Activated T-helper 2 cell treated with anti-CD3 and anti-CD28 coated beads, Interferon-gamma antibody, Interleukin-2, Interleukin-4, amounts not matched to agents 10 μg/mL and 5 μg/mL and 100 μg/mL, durations not matched to agents 14 hours and 24 hours and 36 hours (primary cell): ENCODE results near the gene XBP1. TPM values are rescaled to one million over a fixed set of nuclear protein-coding genes. Genes with fewer than 3 reads are reported as not detected.

Source experiments
- DNase-seq: peaks from one replicate; pipeline ENCODE4 v3.0.0; 2021; ENCODE audit warnings: low spot score
- H3K27ac Mint-ChIP-seq: one replicate; pipeline ENCODE4 v1.8.0; 2021; ENCODE audit warnings: mixed read lengths
- H3K27me3 Mint-ChIP-seq: one replicate; pipeline ENCODE4 v1.8.0; 2021; ENCODE audit warnings: low read depth, mixed read lengths
- H3K36me3 Mint-ChIP-seq: one replicate; pipeline ENCODE4 v1.8.0; 2021; ENCODE audit warnings: low read depth, mixed read lengths
- H3K4me1 Mint-ChIP-seq: one replicate; pipeline ENCODE4 v1.8.0; 2021; ENCODE audit warnings: low read depth, mixed read lengths
- H3K4me3 Mint-ChIP-seq: one replicate; pipeline ENCODE4 v1.8.0; 2021; ENCODE audit warnings: low read depth, mild to moderate bottlenecking, moderate library complexity, mixed read lengths
- H3K9me3 Mint-ChIP-seq: one replicate; pipeline ENCODE4 v1.8.0; 2021; ENCODE audit warnings: mixed read lengths
- intact Hi-C: fragments of 100-400 bp; cut with micrococcal nuclease; formaldehyde crosslinking; loops from one replicate; pipeline ENCODE4 v1.15.1; 2023
- total RNA-seq: library from RNA; stranded (reverse); gene quantifications from 2 replicates; pipeline ENCODE4 v1.2.3, GENCODE V29; 2022

XBP1 gene
- total RNA-seq, 1 donor from 2014 or later = 152 TPM

DNA sequence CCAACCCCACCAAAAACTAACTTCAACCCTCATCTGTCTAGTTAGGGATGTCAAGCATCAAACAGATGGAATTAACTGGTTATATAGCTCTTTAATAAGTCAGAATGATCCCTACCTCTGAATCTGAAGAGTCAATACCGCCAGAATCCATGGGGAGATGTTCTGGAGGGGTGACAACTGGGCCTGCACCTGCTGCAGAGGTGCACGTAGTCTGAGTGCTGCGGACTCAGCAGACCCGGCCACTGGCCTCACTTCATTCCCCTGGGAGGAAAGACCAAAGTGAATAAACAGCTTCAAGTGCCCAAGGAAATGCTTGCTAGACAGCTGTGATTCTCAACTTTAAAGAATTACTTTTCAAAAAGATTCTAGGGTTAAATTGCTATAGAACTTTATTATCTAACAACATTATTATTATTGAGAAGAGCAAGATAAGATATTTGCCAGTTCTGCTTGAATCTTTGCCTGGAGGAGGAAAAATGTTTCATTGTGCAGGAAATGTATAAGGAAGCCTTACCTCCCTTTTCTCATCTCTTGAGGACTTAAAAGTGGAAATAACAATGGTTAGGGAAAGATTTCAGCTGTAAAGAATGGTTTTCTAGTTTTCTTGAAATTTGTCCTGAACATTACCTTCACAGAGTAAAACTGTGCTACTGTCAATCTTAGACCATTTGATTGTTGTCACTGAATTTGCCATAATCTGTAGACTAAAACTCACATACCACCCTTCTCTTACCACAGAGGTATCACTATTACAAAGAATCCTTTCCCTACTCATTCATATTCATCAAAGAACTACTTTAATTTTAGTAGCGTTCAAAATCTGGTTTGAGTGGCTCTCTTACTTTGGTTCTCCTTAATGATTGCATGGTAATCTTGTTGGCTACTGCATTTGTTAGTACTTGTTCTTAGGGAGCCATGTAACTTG, 4.2 kb downstream of the XBP1 start:
- Mint-ChIP-seq H3K27me3 (no peaks in the 10 kb centered on the region), H3K4me1 (peaks cover 52% of the 10 kb centered on the region), H3K4me3 (peak overlapping the region; percentile 67), H3K9me3 (no peaks in the 10 kb centered on the region), H3K36me3 (peaks cover 80% of the 10 kb centered on the region), H3K27ac (peak overlapping the region; percentile 65)
- intact Hi-C loops = loop anchor here (5.0 kb wide), 1 partner anchor 471 kb away; the partner anchor contains the start of genes EWSR1 and RHBDD3
- DNase-seq = no peak

DNA sequence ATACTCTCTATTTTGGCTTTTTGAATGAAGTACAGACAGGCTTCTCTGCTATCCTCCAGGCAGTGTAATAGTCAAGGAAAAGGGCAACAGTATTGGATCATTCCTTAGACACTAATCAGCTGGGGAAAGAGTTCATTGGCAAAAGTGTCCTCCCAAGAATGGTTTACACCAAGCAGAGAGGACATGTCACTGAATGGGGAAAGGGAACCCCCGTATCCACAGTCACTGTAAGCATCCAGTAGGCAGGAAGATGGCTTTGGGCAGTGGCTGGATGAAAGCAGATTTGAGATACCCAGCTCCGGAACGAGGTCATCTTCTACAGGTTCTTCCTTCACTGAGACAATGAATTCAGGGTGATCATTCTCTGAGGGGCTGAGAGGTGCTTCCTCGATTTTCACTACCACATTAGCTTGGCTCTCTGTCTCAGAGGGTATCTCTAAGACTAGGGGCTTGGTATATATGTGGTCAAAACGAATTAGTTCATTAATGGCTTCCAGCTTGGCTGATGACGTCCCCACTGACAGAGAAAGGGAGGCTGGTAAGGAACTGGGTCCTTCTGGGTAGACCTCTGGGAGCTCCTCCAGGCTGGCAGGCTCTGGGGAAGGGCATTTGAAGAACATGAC, 5.2 kb downstream of the XBP1 start:
- H3K27ac Mint-ChIP-seq = no peak overlapping the region
- H3K36me3 Mint-ChIP-seq = peaks cover 77% of the 10 kb centered on the region
- intact Hi-C loops = loop anchor here (5.0 kb wide), 1 partner anchor 472 kb away; the partner anchor contains the start of genes EWSR1 and RHBDD3
- DNase-seq = no peak
- H3K27me3 Mint-ChIP-seq = no peaks in the 10 kb centered on the region
- H3K4me3 Mint-ChIP-seq = peak overlapping the region; percentile 21
- peaks cover 55% of the 10 kb centered on the region for H3K4me1 Mint-ChIP-seq
- no peaks in the 10 kb centered on the region for H3K9me3 Mint-ChIP-seq

DNA sequence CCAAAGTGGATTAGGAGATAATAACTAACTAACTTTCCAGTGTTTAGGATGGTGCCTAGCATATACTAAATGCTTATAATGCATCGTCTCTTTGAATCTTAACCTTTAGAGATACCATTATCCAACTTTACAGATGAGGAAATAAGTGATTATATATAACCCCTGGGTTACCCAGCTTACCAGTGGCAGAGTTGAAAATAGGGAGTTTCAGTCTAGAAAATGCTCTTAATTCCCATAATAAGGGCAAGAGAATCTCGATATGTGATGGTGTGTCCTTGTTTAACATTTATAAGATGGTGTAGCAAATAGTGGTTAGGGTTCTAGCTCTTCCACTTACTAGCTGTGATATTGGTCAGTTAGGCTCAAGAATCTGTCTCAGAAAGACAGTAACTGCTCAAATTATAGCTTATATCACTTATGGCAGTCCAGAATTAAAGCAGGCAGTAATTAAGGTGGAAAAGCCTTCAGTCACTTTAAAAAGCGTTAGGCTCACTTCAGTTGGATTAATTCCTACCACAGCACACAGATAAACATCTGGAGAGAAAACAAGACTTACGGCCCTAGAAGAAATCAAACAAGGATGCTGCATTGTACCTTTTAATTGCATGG, 6.3 kb downstream of the XBP1 start:
- intact Hi-C loops = no loop called here
- no peak overlapping the region for H3K27ac Mint-ChIP-seq
- H3K9me3 Mint-ChIP-seq = no peaks in the 10 kb centered on the region
- DNase-seq = no peak
- H3K36me3 Mint-ChIP-seq = peaks cover 80% of the 10 kb centered on the region
- no peaks in the 10 kb centered on the region for H3K27me3 Mint-ChIP-seq
- peaks cover 56% of the 10 kb centered on the region for H3K4me1 Mint-ChIP-seq
- H3K4me3 Mint-ChIP-seq = no peak overlapping the region

DNA sequence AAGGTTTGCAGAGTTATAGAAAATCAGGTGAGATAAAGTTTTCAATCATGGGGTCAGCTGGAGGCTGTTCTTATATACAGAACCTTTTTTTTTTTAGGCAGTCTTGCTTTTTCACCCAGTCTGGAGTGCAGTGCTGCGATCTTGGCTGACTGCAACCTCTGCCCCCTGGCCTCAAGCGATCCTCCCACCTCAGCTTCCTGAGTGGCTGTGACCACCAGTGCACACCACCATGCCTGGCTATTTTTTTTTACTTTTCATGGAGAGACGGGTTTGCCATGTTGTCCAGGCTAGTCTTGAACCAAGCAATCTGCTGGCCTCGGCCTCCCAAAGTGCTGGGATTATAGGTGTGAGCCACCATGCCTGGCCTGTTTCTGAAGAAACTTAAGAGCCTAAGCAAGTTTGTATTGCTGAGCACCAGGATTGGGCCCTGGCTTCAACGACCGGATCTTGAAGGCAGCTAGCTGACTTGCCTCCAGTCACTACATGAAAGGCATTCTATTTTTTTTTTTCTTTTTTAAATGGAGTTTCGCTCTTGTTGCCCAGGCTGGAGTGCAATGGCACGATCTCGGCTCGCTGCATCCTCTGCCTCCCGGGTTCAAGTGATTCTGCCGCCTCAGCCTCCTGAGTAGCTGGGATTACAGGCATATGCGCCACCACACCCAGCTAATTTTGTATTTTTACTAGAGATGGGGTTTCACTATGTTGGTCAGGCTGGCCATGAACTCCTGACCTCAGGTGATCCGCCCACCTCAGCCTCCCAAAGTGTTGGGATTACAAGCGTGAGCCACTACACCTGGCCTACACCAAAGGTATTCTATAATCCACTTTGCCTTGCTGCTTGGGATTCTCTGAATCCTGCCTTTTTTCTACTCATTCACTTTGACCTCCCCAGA, 7.6 kb downstream of the XBP1 start:
- H3K4me3 Mint-ChIP-seq = no peak overlapping the region
- intact Hi-C loops = no loop called here
- peaks cover 79% of the 10 kb centered on the region for H3K36me3 Mint-ChIP-seq
- no peaks in the 10 kb centered on the region for H3K27me3 Mint-ChIP-seq
- no peaks in the 10 kb centered on the region for H3K9me3 Mint-ChIP-seq
- no peak for DNase-seq
- H3K27ac Mint-ChIP-seq = peak overlapping the region; percentile 36
- peaks cover 52% of the 10 kb centered on the region for H3K4me1 Mint-ChIP-seq

DNA sequence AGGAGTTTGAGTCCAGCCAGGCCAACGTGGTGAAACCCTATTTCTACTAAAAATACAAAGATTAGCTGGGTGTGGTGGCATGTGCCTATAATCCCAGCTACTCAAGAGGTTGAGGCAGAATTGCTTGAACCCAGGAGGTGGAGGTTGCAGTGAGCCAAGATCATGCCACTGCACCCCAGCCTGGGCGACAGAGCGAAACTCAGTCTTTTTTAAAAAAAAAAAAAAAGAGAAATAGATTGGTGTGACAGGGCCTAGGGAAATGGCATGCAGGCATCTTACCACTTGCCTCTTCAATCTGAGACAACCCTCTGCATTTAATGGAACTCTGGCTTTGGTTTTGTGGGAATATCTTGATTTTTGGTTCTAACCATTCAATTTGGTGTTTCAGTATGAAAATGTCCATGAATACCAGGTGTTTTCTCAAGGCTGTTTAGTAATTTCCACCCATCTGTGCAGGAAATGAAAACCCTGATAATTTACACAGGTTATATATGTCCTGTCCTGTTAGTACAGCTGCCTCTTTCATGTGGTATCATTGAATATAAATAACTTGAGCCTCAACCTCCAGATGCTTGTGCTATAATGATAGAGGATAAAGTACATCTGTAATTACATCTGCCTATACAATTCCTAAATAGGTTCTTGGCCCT, 8.4 kb downstream of the XBP1 start:
- intact Hi-C loops = no loop called here
- Mint-ChIP-seq H3K27me3 (no peaks in the 10 kb centered on the region), H3K4me1 (peaks cover 49% of the 10 kb centered on the region), H3K27ac (peak overlapping the region; percentile 36), H3K9me3 (no peaks in the 10 kb centered on the region), H3K4me3 (no peak overlapping the region), H3K36me3 (peaks cover 78% of the 10 kb centered on the region)
- DNase-seq = no peak

DNA sequence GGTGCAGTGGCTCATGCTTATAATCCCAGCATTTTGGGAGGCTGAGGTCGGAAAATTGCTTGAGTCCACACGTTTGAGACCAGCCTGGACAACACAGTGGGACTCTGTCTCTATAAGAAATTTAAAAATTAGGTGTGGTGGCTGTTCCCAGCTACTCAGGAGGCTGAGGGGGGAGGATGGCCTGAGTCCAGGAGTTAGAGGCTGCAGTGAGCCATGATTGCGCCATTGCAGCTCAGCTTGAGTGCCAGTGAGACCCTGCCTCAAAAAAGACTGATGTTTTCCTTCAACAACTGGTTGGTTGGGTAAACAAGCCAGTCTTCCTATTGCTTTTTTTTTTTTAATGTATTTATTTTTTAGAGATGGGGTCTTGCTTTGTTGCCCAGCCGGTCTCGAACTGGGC, 9.2 kb downstream of the XBP1 start:
- intact Hi-C loops = no loop called here
- H3K27me3 Mint-ChIP-seq = no peaks in the 10 kb centered on the region
- DNase-seq = no peak
- no peaks in the 10 kb centered on the region for H3K9me3 Mint-ChIP-seq
- H3K4me1 Mint-ChIP-seq = peaks cover 43% of the 10 kb centered on the region
- H3K36me3 Mint-ChIP-seq = peaks cover 75% of the 10 kb centered on the region
- H3K4me3 Mint-ChIP-seq = no peak overlapping the region
- H3K27ac Mint-ChIP-seq = no peak overlapping the region

DNA sequence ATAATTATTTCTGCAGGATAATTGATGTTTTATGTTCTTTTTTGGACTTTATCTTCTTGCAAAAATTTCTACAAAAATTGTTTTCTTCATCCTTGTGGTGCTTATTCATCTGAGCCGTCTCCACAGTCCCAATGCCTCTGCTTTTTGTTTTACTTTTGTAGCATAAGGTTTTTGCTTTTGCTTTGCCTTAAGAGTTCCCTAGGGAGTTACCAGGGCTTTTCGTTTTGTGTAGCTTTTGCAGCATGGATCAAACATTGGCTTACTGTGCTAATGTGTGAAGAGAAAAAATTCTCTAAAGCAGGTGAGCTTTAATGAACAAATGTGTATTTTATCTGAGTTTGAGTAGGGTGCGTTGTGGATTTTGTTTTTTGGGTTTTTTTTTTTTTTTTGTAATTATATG, 11.8 kb downstream of the XBP1 start:
- intact Hi-C loops = no loop called here

DNA sequence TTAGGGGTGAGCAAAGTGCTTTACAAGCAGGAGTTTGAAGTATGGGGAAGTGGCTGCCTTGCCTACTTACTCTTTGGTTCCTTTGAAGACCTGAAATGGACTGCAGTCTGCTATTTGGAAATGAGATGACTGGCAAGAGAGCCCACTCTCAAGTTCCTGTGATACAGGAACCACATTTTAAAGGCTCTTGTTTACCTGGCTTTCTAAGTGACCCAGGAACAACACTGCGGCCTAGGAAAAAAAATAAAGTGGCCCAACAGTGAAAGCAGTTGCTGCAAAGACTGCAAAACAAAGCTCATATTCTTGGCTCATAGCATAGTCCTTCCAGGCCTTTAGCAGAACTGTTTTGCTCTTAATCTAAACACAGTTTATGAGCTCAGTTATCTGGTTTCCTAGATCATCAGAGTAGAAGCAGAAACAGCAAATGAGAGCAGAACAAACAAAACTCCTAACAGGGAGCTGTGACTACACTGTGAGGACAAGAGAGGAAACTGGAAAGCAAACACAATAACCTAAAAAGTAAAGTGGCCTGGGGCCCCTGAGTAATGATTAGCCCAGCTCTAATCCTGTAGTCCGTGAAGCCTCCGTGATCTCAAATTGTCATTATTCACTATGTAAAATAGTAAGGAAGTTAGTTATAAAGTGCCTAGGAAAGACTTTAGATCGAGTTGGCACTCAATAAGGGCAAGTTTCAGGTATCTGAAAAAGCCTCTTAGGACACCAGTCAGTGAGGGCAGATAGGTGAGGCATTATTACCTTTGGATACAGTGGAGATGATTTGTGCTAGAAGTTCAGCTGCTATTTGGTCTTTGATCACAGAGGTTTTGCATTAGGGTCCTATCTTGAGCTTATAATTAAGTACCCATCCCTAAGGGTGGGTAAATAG, 16.3 kb downstream of the XBP1 start:
- no peaks in the 10 kb centered on the region for H3K9me3 Mint-ChIP-seq
- intact Hi-C loops = no loop called here
- H3K4me1 Mint-ChIP-seq = peaks cover 16% of the 10 kb centered on the region
- no peak overlapping the region for H3K4me3 Mint-ChIP-seq
- H3K27ac Mint-ChIP-seq = no peak overlapping the region
- H3K27me3 Mint-ChIP-seq = no peaks in the 10 kb centered on the region
- peaks cover 76% of the 10 kb centered on the region for H3K36me3 Mint-ChIP-seq
- no peak for DNase-seq

More for the DNA sequence above, 11.8 kb downstream of the XBP1 start:
- Mint-ChIP-seq H3K36me3 (peaks cover 75% of the 10 kb centered on the region), H3K27me3 (no peaks in the 10 kb centered on the region), H3K9me3 (no peaks in the 10 kb centered on the region), H3K4me3 (no peak overlapping the region), H3K4me1 (peaks cover 23% of the 10 kb centered on the region), H3K27ac (no peak overlapping the region)
- DNase-seq = no peak

DNA sequence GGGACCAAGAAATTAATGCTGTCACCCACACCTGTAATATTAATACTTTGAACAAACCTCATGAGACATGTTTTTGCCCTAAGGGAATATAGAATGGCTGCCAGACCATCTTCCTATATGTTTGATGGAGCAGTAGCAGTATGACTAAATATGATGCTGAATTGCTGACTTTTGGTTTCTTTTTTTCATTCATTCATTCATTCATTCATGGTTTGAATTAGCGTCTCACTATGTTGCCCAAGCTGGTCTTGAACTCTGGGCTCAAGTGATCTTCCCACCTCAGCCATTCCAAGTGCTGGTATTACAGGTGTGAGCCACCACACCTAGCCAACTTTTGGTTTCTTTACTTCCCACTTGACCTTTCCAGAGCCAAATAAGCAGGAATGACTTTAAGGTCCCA, 20.1 kb downstream of the XBP1 start:
- Mint-ChIP-seq H3K4me1 (peaks cover 18% of the 10 kb centered on the region), H3K36me3 (peaks cover 69% of the 10 kb centered on the region), H3K9me3 (no peaks in the 10 kb centered on the region), H3K27me3 (no peaks in the 10 kb centered on the region), H3K4me3 (no peak overlapping the region), H3K27ac (peak overlapping the region; percentile 17)
- intact Hi-C loops = no loop called here
- no peak for DNase-seq

DNA sequence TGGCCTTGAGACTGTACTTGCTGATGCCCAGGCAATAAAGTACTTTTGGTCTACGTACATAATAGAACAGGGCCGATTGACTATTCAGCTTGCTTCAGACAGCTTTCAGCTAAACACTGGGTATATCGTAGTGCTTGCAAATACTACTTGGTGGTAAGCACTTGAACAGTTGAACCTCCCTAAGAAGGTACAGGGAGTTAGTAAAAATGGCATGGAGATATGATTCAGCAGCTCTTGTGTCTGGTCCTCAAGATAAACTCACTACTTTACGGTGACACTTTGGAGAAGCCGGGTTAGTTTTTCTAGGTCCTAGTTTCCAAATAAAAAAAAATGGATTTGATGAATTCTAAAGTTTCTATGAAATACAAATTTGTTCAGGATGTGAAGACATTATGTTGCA, 20.5 kb downstream of the XBP1 start:
- Mint-ChIP-seq H3K27me3 (no peaks in the 10 kb centered on the region), H3K9me3 (no peaks in the 10 kb centered on the region), H3K36me3 (peaks cover 68% of the 10 kb centered on the region), H3K4me1 (peaks cover 20% of the 10 kb centered on the region), H3K4me3 (no peak overlapping the region), H3K27ac (no peak overlapping the region)
- intact Hi-C loops = no loop called here
- no peak for DNase-seq

DNA sequence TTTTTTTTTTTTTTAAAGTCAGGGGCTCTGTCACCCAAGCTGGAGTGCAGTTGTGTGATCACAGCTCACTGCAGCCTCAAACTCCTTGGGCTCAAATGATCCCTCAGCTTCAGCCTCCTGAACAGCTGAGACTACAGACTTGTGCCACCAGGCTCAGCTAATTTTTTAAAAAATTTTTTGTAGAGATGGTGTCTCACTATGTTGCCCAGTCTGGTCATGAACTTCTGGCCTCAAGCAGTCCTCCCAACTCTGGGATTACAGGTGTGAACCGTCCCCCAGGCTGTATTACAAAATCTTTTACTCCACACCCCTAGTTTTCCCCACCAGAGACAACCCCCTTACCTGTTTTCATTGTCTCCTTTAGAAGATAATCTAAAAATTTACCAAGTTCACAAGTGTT, 26.0 kb downstream of the XBP1 start:
- Mint-ChIP-seq H3K27me3 (no peaks in the 10 kb centered on the region), H3K4me1 (peaks cover 21% of the 10 kb centered on the region)

More for the DNA sequence above, 26.0 kb downstream of the XBP1 start:
- DNase-seq = no peak
- H3K4me3 Mint-ChIP-seq = peak overlapping the region; percentile 52
- no peaks in the 10 kb centered on the region for H3K9me3 Mint-ChIP-seq
- intact Hi-C loops = no loop called here
- H3K36me3 Mint-ChIP-seq = peaks cover 42% of the 10 kb centered on the region
- H3K27ac Mint-ChIP-seq = no peak overlapping the region
